ENCODE measurements around the gene LGMN.
A peak's percentile ranks its signal among the peaks of the same experiment; 100 is the strongest.
"Not testable (repeated sequence)": the region's sequence is repeated elsewhere in the genome, so short reads cannot be mapped to it uniquely, and the experiment has no call there.

The LGMN gene

DNA sequence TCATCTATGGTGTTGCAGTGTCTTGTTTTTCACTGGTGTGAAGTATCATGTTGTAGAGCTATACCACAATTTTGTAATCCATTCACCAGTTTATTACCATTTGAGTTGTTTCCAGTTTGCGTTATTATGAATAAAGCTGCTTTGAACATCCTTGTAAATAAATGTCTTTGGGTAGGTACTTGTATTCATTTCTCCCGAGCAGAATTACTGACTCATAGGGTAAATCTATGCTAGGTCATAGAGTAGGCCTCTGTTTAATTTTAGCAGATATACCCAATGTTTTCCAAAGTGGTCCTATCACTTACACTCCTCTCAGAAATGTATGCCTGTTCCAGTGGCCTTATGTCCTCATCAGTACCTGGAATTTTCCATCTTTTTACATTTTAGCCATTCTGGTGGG is 39.1 kb upstream of the LGMN start:
- no peak for TF ChIP-seq CTCF (conservative IDR thresholded peaks at IDR 0.05; ENCODE audit: low read depth, low read length)
- DNase-seq (ENCODE audit: low read depth), result no peak
- H3K4me3 ChIP-seq (ENCODE audit: low read length), result no peak overlapping the region

GRCh38 chr14:92786427-92786756 is 38.0 kb upstream of the LGMN start:
- TF ChIP-seq CTCF (conservative IDR thresholded peaks at IDR 0.05; ENCODE audit: low read depth, low read length), result no peak
- no peak for DNase-seq (ENCODE audit: low read depth)
- no peak overlapping the region for H3K4me3 ChIP-seq (ENCODE audit: low read length)

GRCh38 chr14:92785667-92786426 is 37.4 kb upstream of the LGMN start:
- no peak overlapping the region for H3K4me3 ChIP-seq (ENCODE audit: low read length)
- no peak for DNase-seq (ENCODE audit: low read depth)
- TF ChIP-seq CTCF (conservative IDR thresholded peaks at IDR 0.05; ENCODE audit: low read depth, low read length), result peak; percentile 31

- peak; percentile 60 for TF ChIP-seq CTCF (conservative IDR thresholded peaks at IDR 0.05; ENCODE audit: low read depth, low read length)
- no peak overlapping the region for H3K4me3 ChIP-seq (ENCODE audit: low read length)
- no peak for DNase-seq (ENCODE audit: low read depth)
These were observed 35.5 kb upstream of the LGMN start for GRCh38 chr14:92783813-92784431.

GRCh38 chr14:92781350-92781749 is 32.9 kb upstream of the LGMN start:
- TF ChIP-seq CTCF (conservative IDR thresholded peaks at IDR 0.05; ENCODE audit: low read depth, low read length), result no peak
- no peak overlapping the region for H3K4me3 ChIP-seq (ENCODE audit: low read length)
- no peak for DNase-seq (ENCODE audit: low read depth)

- no peak overlapping the region for H3K4me3 ChIP-seq (ENCODE audit: low read length)
- no peak for TF ChIP-seq CTCF (conservative IDR thresholded peaks at IDR 0.05; ENCODE audit: low read depth, low read length)
- DNase-seq (ENCODE audit: low read depth), result peak; percentile 43
These were observed 32.2 kb upstream of the LGMN start for GRCh38 chr14:92780444-92781232.

GRCh38 chr14:92778868-92779565 is 30.6 kb upstream of the LGMN start:
- DNase-seq (ENCODE audit: low read depth); H3K4me3 ChIP-seq (ENCODE audit: low read length): not testable (repeated sequence)

DNA sequence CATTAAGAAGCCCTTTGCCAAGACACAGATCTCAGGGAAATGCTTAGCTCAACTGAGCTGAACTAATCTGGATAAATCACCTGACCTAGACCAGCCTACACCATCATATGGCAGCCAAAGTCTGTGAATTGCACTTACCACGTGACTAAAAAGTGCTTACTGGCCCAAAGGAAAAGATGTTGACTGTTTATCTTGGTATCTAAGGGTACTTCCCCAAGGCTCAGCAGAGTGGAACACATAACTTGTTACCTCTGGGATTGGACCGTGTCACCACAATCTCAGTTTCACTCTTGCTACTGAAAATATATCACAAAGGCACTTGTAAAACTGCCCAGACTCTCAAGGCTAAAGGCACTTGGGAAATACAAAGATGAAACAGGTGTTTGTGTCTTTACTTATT is 26.9 kb upstream of the LGMN start:
- DNase-seq (ENCODE audit: low read depth), result peak; percentile 83
- H3K4me3 ChIP-seq (ENCODE audit: low read length), result not testable (repeated sequence)
